GM18511 (cell line): ENCODE results near the gene ACBD6.

Experiments used
- ATAC-seq: cut with Tn5 transposase; IDR thresholded peaks from one replicate; pipeline ENCODE4 v1.9.1; 2021; ENCODE audit warnings: mild to moderate bottlenecking, moderate library complexity; ENCODE audit not compliant: unreplicated experiment

ACBD6 gene

DNA sequence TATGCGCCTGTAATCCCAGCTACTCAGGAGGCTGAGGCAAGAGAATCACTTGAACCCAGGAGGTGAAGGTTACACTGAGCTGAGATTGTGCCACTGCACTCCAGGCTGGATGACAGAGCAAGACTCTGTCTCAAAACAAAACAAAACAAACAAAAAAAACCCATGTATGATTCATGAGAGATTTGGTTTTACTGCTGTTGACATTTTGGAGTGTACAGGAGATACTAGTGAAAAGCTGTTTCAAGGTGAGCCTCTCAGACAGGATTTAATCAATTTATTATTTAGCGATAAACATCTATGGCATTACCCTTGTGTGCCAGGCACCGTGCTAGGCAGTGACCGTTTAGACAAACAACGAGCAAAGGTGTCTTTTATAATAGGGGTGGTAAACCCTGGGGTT is 255.8 kb downstream of the ACBD6 start:
- ATAC-seq, result no peak

DNA sequence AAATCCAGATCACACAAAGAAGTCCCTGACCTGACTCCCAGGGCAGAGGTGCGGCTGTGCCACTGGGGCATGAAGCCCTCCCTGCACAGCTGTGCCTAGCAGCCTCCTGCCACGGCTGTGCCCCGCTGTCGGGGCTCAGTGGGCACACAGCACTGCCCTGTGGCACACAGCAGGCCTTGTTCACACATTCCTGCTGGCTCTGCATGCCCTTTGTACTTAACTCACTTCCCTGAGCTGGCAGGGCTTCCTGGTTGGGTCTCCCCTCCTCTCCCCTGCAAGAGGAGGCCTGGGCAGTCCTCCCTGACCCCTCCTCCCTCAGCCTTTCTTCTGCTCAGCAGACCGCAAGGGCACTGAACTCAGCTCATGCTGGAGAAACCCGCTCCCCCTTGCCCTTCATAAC is 257.5 kb downstream of the ACBD6 start:
- ATAC-seq, result no peak

DNA sequence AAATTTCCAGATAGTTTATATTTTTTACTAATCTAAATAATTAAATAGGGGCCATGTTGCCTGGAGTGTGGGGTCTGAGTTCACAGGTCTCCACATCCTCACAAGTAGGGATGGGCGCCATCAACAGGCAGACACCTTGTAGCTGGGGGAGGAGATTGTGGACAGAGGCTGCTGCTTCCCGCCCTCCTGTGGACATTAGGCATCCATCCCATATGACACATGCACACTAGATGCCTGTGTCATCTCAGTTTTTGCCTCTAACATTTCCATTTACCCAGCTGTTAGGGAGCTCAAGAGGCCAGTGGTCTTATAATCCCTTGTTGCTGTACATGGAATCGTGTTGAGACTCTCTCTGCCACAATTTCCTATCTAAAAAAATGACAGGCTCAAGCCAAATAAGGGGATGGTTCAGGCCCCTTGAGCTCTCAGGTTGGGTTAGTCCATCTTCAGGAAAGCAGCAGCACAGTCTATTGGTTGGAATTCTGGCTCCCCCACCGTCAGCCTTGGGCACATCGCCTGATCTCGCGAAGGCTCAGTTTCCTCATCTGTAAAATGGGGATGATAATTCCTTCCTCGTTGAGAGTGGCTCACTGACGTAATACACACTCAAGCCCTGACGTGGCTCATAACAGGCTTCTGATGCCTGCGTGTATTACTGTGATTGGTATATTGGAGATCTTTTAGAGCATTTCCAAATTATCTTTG is 258.7 kb downstream of the ACBD6 start:
- ATAC-seq, result no peak

DNA sequence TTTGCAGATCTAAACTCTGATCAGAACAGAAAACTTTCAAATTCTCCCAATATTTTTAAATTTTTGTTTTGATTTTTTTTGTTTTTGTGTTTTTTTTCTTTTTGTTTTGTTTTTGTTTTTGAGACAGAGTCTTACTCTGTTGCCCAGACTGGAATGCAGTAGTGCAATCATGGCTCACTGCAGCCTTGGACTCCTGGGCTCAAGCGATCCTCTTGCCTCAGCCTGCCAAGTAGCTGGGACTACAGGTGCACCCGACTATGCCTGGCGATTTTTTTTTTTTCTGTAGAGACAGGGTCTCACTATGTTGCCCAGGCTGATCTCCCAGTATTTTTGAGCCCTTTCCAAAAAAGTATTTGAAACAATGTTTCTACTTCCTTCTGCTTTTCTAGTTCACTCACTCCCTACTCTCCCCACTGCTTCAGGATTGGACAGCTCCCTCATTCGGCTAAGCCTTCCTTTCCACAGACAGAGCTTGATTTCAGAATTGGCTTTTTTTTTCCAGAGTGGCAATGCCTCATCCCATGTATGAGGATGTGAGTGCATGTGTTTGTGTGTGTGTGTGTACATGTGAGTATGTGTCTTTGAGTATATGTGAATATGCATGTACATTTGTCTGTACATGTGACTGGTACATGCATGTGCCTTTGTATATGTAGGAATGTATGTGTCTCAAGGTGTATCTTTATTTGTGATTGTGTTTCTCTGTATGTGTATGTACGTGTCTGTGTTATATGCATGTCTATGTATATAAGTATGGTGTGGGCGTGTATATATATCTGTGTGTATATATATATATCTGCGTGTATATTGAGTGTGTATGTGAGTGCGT is 260.4 kb downstream of the ACBD6 start:
- ATAC-seq, result no peak

DNA sequence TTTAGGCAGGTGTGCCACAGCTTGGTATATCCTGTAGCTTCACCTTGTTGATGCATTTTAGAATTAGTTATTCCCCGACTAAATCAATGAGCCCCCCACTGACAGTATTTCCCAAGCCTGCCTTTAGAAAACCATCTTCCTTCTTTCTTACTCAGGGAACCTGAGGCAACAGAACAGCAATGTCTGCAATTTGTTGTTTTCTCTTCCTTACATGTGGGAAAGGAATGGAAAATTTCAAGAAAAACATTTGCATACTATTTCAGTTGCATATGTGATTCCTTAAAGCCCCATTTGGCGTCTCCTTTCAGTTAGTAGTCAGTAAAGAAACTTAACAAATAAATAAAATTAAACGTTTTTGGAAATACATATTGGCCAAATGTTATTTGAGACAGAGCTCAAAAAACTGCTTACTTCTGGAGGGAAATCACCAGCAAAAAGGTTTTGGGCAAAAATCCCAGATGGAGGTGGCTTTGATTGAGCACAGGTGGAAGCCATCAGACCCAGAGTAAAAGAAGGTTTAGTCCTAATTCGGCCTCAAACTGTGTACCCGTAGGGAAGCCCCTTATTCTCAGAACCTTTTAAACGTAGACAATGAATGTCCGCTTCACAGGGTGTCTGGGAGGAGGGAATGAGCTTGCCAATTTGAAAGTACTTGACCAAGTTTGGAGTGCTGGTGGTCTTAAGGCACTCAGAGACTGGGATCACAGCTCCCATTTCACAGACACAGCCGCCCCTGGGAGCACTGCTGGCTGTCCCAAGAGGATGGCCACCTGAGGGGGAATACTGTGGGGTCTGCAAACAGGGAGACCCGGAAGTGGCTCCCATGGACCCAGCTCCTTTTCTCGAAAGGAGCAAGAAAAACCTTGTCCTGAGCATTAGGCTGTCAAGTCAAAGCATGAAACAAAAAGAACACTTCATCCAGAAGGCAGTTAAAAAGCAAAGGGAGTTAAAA is 263.0 kb downstream of the ACBD6 start:
- no peak for ATAC-seq

DNA sequence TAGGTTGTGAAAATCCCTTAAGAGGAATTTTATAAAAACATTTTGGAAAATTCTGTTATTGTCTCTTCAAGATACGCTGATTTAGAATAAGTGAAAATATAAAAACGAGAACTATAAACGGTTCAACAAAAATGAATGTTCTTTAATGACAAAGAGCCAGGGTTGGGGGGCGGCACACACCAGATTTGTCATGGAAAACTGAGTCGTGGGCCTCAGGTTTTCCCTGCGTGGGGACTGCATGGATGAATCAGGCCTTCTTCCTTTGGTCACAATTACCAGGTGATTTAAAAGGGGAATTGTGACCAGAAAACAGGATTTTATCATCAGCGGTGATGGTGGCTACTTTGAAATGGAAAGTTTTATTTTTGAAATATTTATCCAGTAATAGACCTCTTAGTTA is 263.7 kb downstream of the ACBD6 start:
- ATAC-seq, result no peak
